Activated B cell treated with CpG ODN at 0.5 μM for 24 hours (primary cell): Measurements from ENCODE around the gene PKHD1. TPM values are rescaled to one million over a fixed set of nuclear protein-coding genes. Genes with fewer than 3 reads are reported as not detected.

Experiments
- ATAC-seq: fragments of 200-7000 bp; cut with Tn5 transposase; one replicate; pipeline ENCODE4 v1.10.0; 2021; ENCODE audit warnings: low read depth, mild to moderate bottlenecking, moderate library complexity
- CTCF ChIA-PET: fragments of 350-600 bp; sonication (Branson Sonifier 250); formaldehyde crosslinking; loops from one replicate; lab custom pipeline; 2021; ENCODE audit warnings: antibody characterized with exemption; lab: Charles Lee
- POLR2A ChIA-PET: fragments of 350-600 bp; sonication (Branson Sonifier 250); formaldehyde crosslinking; loops from one replicate; lab custom pipeline; 2021; ENCODE audit warnings: antibody characterized with exemption; lab: Charles Lee
- DNase-seq: peaks from one replicate; pipeline ENCODE4 v3.0.0; 2022
- H3K27ac Mint-ChIP-seq: one replicate; pipeline ENCODE4 v1.8.0; 2020; ENCODE audit warnings: mixed read lengths
- H3K27me3 Mint-ChIP-seq: one replicate; pipeline ENCODE4 v1.8.0; 2021; ENCODE audit warnings: mixed read lengths
- H3K36me3 Mint-ChIP-seq: one replicate; pipeline ENCODE4 v1.8.0; 2021; ENCODE audit warnings: low read depth, mixed read lengths
- H3K4me1 Mint-ChIP-seq: one replicate; pipeline ENCODE4 v1.8.0; 2021; ENCODE audit warnings: mixed read lengths
- H3K4me3 Mint-ChIP-seq: one replicate; pipeline ENCODE4 v1.8.0; 2020; ENCODE audit warnings: mild to moderate bottlenecking, mixed read lengths
- H3K9me3 Mint-ChIP-seq: one replicate; pipeline ENCODE4 v1.8.0; 2020; ENCODE audit warnings: mixed read lengths
- CTCF ChIP-seq: fragments of 200-600 bp; IDR thresholded peaks from one replicate; pipeline ENCODE4 v1.8.0; 2022; ENCODE audit warnings: antibody characterized with exemption, mild to moderate bottlenecking
- intact Hi-C: fragments of 100-400 bp; cut with micrococcal nuclease; formaldehyde crosslinking; loops from one replicate; pipeline ENCODE4 v1.15.1; 2024
- total RNA-seq: library from RNA; stranded (reverse); gene quantifications from 2 replicates; pipeline ENCODE4 v1.2.3, GENCODE V29; 2022

Gene PKHD1
- total RNA-seq, 1 donor from 2014 or later = not detected

- Mint-ChIP-seq H3K4me1 (no peaks in the 10 kb centered on the region), H3K27ac (no peak overlapping the region), H3K27me3 (no peaks in the 10 kb centered on the region), H3K36me3 (no peaks in the 10 kb centered on the region), H3K4me3 (no peak overlapping the region), H3K9me3 (peaks cover 5% of the 10 kb centered on the region)
- DNase-seq = no peak
- TF ChIP-seq CTCF = no peak
- no peak for ATAC-seq
- ChIA-PET POLR2A (no interaction called here), CTCF (no interaction called here)
- intact Hi-C loops = no loop called here
Observed at GRCh38 chr6:51644426-51644825, 443.0 kb downstream of the PKHD1 start.

DNA sequence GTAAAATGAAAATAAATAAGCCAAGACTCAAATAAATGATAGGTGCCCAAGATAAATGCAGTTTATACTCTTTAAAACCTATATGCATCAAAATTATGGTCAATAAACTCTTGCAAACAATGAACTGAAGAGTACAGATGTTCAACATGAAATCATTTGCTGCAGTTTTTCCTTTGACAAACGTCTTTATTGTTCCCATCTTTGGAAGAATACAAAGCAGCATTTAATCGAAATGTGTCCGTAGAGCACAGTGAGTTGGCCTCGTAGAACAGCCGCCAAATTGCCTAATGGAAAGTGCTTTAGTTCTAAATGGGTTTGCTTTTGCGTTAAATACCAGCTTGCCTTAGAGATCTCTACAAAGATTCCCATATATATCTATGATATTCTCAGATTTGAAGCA, 447.4 kb downstream of the PKHD1 start:
- H3K4me3 Mint-ChIP-seq = no peak overlapping the region
- intact Hi-C loops = no loop called here

GRCh38 chr6:51633424-51633823, 454.0 kb downstream of the PKHD1 start:
- POLR2A ChIA-PET = no interaction called here
- H3K36me3 Mint-ChIP-seq = no peaks in the 10 kb centered on the region
- no peak overlapping the region for H3K4me3 Mint-ChIP-seq
- intact Hi-C loops = no loop called here
- H3K9me3 Mint-ChIP-seq = no peaks in the 10 kb centered on the region
- no peak for ATAC-seq
- DNase-seq = no peak
- CTCF ChIA-PET = no interaction called here
- TF ChIP-seq CTCF = no peak
- H3K4me1 Mint-ChIP-seq = no peaks in the 10 kb centered on the region
- no peaks in the 10 kb centered on the region for H3K27me3 Mint-ChIP-seq
- H3K27ac Mint-ChIP-seq = no peak overlapping the region

More for the DNA sequence above, 447.4 kb downstream of the PKHD1 start:
- Mint-ChIP-seq H3K27me3 (no peaks in the 10 kb centered on the region), H3K4me1 (no peaks in the 10 kb centered on the region), H3K36me3 (no peaks in the 10 kb centered on the region), H3K27ac (no peak overlapping the region), H3K9me3 (peaks cover 5% of the 10 kb centered on the region)
- no peak for TF ChIP-seq CTCF
- ChIA-PET CTCF (no interaction called here), POLR2A (no interaction called here)
- DNase-seq (no peak), ATAC-seq (no peak)

GRCh38 chr6:51630011-51630410, 457.4 kb downstream of the PKHD1 start:
- no peak for ATAC-seq
- no peaks in the 10 kb centered on the region for H3K36me3 Mint-ChIP-seq
- no peaks in the 10 kb centered on the region for H3K9me3 Mint-ChIP-seq
- ChIA-PET POLR2A (no interaction called here), CTCF (no interaction called here)
- no peaks in the 10 kb centered on the region for H3K4me1 Mint-ChIP-seq
- no peak overlapping the region for H3K4me3 Mint-ChIP-seq
- intact Hi-C loops = no loop called here
- no peak overlapping the region for H3K27ac Mint-ChIP-seq
- H3K27me3 Mint-ChIP-seq = no peaks in the 10 kb centered on the region
- no peak for DNase-seq
- TF ChIP-seq CTCF = no peak

- Mint-ChIP-seq H3K27ac (no peak overlapping the region), H3K36me3 (no peaks in the 10 kb centered on the region), H3K4me1 (no peaks in the 10 kb centered on the region), H3K27me3 (no peaks in the 10 kb centered on the region), H3K9me3 (no peaks in the 10 kb centered on the region), H3K4me3 (no peak overlapping the region)
- no peak for TF ChIP-seq CTCF
- ATAC-seq (no peak), DNase-seq (no peak)
- intact Hi-C loops = no loop called here
- POLR2A ChIA-PET = no interaction called here
- CTCF ChIA-PET = no interaction called here
Observed at GRCh38 chr6:51626391-51626790, 461.0 kb downstream of the PKHD1 start.
